Activated CD4-positive, alpha-beta T cell treated with anti-CD3 and anti-CD28 coated beads, Interleukin-2, amount 50 U/mL, for 24 hours (primary cell): ENCODE data around the gene LRRC19.

Experiments
- DNase-seq, 2 donors: peaks; one replicate each; pipeline ENCODE4 v3.0.0-alpha.2; 2020; ENCODE audit warnings: low read depth in 1 of 2, low spot score in 1 of 2

The LRRC19 gene

GRCh38 chr9:27005491-27005890, at the start of gene LRRC19:
Gene LRRC19 (minus strand): TSS chr9:27005672. CDS start chr9:26999694, 5,978 bp downstream.
- no peak for DNase-seq

GRCh38 chr9:27054841-27055240, 49.4 kb upstream of the LRRC19 start:
- DNase-seq, result no peak

- DNase-seq, result no peak
Measured at GRCh38 chr9:27054125-27054524, 48.7 kb upstream of the LRRC19 start.

- DNase-seq, result no peak
Measured at GRCh38 chr9:27053369-27054022, 48.0 kb upstream of the LRRC19 start.

- no peak for DNase-seq
Measured at GRCh38 chr9:27047136-27047535, 41.7 kb upstream of the LRRC19 start.

GRCh38 chr9:27043176-27043575, 37.7 kb upstream of the LRRC19 start:
- no peak for DNase-seq

GRCh38 chr9:27042476-27042875, 37.0 kb upstream of the LRRC19 start:
- DNase-seq, result no peak

GRCh38 chr9:27041746-27042145, 36.3 kb upstream of the LRRC19 start:
- DNase-seq, result no peak

GRCh38 chr9:27037499-27037898, 32.0 kb upstream of the LRRC19 start:
- no peak for DNase-seq

GRCh38 chr9:27033815-27034403, 28.4 kb upstream of the LRRC19 start:
- DNase-seq, result peak in 1 of 2 donors; percentile 17

- DNase-seq, result no peak
Measured at GRCh38 chr9:27029186-27029585, 23.7 kb upstream of the LRRC19 start.

- no peak for DNase-seq
Measured at GRCh38 chr9:27022920-27023319, 17.4 kb upstream of the LRRC19 start.

GRCh38 chr9:27019589-27019988, 14.1 kb upstream of the LRRC19 start:
- DNase-seq, result no peak

GRCh38 chr9:27003426-27004077, 1.9 kb downstream of the LRRC19 start:
- no peak for DNase-seq

GRCh38 chr9:26995810-26996209, 9.7 kb downstream of the LRRC19 start:
- no peak for DNase-seq

GRCh38 chr9:26983340-26983739, 22.1 kb downstream of the LRRC19 start:
- DNase-seq, result no peak

GRCh38 chr9:26975728-26976707, 29.5 kb downstream of the LRRC19 start:
- no peak for DNase-seq

- DNase-seq, result no peak
Measured at GRCh38 chr9:26974927-26975326, 30.5 kb downstream of the LRRC19 start.

GRCh38 chr9:26973989-26974388, 31.5 kb downstream of the LRRC19 start:
- no peak for DNase-seq

- DNase-seq, result no peak
Measured at GRCh38 chr9:26971721-26972120, 33.8 kb downstream of the LRRC19 start.

GRCh38 chr9:26956860-26957233, 48.6 kb downstream of the LRRC19 start:
- DNase-seq, result no peak
